HG02981 (cell line): ENCODE measurements around the gene ADAMTS7.
"Not testable (repeated sequence)": the region's sequence is repeated elsewhere in the genome, so short reads cannot be mapped to it uniquely, and the experiment has no call there.

Experiments
- ATAC-seq: cut with Tn5 transposase; IDR thresholded peaks from one replicate; pipeline ENCODE4 v1.9.1; 2021; ENCODE audit warnings: mild to moderate bottlenecking, moderate library complexity; ENCODE audit not compliant: unreplicated experiment

Gene ADAMTS7

GRCh38 chr15:78781381-78781780 lies 29.9 kb downstream of the ADAMTS7 start:
- ATAC-seq = not testable (repeated sequence)

- not testable (repeated sequence) for ATAC-seq
Measured at GRCh38 chr15:78779975-78780374, 31.3 kb downstream of the ADAMTS7 start.

- ATAC-seq = not testable (repeated sequence)
Measured at GRCh38 chr15:78779176-78779785, 32.0 kb downstream of the ADAMTS7 start.

- no peak for ATAC-seq
Measured at GRCh38 chr15:78778422-78778821, 32.8 kb downstream of the ADAMTS7 start.

GRCh38 chr15:78777953-78778345 lies 33.3 kb downstream of the ADAMTS7 start:
- not testable (repeated sequence) for ATAC-seq

GRCh38 chr15:78777290-78777952 lies 33.8 kb downstream of the ADAMTS7 start:
- not testable (repeated sequence) for ATAC-seq

GRCh38 chr15:78776046-78776925 lies 35.0 kb downstream of the ADAMTS7 start:
- ATAC-seq = not testable (repeated sequence)

GRCh38 chr15:78775472-78775871 lies 35.8 kb downstream of the ADAMTS7 start:
- ATAC-seq = no peak

- ATAC-seq = not testable (repeated sequence)
Measured at GRCh38 chr15:78774451-78774990, 36.7 kb downstream of the ADAMTS7 start.

- not testable (repeated sequence) for ATAC-seq
Measured at GRCh38 chr15:78773765-78774450, 37.4 kb downstream of the ADAMTS7 start.

- ATAC-seq = no peak
Measured at GRCh38 chr15:78772738-78773137, 38.5 kb downstream of the ADAMTS7 start.

- not testable (repeated sequence) for ATAC-seq
Measured at GRCh38 chr15:78771436-78772000, 39.7 kb downstream of the ADAMTS7 start.

GRCh38 chr15:78771020-78771419 lies 40.2 kb downstream of the ADAMTS7 start:
- not testable (repeated sequence) for ATAC-seq

GRCh38 chr15:78769473-78770225 lies 41.6 kb downstream of the ADAMTS7 start:
- not testable (repeated sequence) for ATAC-seq

GRCh38 chr15:78768531-78769408 lies 42.5 kb downstream of the ADAMTS7 start:
- no peak for ATAC-seq

GRCh38 chr15:78768096-78768495 lies 43.2 kb downstream of the ADAMTS7 start:
- ATAC-seq = no peak

- ATAC-seq = no peak
Measured at GRCh38 chr15:78767331-78767951, 43.8 kb downstream of the ADAMTS7 start.

- not testable (repeated sequence) for ATAC-seq
Measured at GRCh38 chr15:78766641-78767071, 44.6 kb downstream of the ADAMTS7 start.
